NOMO-1 treated with dmso at 0.1 percent for 144 hours (cell line): Measurements from ENCODE around the gene SAMD14.

Experiments used
- DNase-seq: peaks from one replicate; lab custom pipeline; 2025; ENCODE audit not compliant: unreplicated experiment; lab: John Stamatoyannopoulos, UW

SAMD14 gene

GRCh38 chr17:50133769-50134099 is 3.8 kb upstream of the SAMD14 start:
- no peak for DNase-seq

DNA sequence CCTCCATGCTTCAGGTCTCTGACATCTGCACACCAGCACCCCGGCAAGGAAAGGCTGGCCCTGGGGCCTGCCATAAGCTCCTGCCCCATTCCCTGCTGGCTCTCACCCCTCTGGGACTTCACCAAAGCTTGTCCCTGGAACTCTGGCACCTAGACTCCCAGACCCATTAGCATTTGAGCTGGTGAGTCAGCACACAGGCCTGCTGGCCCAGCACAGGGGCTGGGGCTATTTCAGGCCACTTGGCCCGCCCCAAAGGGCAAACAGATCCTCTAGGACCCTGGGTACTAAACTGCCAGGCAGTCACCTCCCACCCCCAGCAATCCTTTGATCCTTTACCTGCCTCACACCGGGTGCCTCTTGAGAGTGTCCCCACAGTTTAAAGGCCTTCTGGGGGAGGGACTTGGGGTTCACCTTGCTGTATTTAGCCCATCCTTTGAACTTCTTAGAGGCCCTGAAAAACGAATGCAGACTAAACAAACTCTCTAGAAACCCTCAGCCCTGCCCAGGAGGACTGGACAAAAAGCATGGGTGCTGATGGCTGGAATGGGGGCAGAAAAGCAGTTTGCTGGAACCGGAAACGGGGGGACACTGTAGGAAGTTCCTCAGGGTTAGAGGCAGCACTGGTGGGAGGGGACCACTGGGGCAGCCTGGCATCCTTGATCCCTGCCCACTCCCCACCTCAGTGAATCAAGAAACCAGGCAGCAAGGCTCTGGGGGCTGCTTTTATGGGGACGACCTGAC is 3.2 kb upstream of the SAMD14 start:
- no peak for DNase-seq

DNA sequence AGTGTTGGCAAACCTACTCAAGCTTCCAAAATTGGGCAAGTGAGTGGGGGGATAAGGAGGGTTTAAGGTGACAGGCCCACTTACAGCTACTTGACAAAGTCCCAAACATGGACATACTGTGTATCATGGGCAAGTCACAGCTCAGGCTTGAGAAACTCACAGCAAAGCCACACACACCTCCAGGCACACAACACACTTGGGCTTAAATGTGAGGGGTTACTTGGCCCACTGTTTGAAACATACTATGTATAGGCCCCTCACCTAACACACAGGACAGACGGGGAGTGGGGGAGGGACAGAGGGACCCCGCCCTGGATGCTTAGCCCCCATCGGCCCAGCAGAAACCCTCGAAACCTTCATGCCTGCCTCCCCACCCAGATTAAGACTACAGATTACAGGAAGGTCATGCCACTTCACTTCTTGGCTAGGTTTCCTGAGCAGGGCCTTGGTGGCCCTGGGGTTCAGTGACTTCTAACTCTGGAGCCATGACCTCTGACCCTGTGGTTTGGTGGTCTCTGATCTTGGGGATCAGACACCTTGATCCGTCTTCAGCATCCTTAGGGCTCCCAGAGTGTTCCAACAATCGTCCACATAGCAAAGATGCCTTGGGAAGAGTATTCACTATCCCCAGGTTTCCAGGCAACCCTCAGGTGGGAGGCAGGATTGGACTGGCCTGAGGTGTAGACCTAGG is 2.3 kb upstream of the SAMD14 start:
- DNase-seq = no peak

DNA sequence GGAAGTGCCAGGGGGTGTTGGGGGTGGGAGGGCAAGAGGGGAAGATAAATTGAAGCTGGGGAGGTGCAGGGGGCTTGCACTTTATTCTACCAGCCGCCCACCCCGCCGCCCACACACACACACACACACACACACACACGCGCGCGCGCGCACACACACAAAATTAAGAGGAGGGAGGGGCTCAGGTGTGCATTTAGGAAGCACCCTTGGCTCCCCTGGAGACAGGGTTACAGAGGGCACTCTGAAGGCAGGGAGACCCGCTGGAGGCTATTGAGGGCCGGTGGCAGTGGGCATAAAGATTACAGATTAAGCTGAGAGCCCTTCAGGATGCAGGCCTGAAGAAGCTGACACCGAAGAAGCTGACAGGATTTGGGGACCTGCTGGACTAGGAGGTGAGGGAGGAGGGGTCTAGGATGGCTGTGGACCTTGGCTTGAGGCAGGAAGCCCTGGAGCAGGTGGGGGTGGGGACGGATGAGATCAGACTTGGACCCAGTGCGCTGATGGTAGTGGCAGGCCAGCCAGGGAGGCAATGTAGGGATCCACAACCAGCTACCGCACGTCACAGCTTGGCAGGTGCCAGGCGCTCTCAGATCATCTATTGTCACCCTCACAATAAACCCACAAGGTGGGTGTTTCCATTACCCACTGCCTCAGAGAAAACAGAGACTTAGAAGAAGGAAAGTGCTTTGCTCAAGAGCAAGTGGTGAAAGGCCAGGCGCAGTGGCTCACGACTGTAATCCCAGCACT is 772 bp upstream of the SAMD14 start:
- no peak for DNase-seq

DNA sequence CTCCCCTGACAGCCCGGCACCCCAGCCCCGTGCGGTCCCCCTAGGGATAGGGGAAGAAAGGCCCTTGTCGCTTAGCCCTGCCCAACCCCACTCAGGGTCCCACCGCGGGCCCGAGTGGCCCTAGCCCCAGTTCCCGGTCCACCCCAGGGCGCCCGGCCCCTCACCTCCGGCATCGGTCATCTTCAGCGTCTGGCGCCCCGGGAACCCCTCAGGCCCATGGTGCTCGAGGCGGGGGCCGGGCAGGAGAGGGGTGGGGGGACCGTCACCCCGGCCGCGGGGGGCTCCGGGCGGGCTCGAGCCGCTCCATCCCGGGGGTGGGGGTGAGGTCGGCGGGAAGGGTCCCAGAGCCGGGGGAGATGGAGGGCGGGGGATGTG is 620 bp downstream of the SAMD14 start:
- DNase-seq = no peak

GRCh38 chr17:50128441-50129352 is 1.3 kb downstream of the SAMD14 start:
- DNase-seq = no peak

- DNase-seq = peak; percentile 39
Measured at GRCh38 chr17:50127697-50128361, 2.1 kb downstream of the SAMD14 start.

DNA sequence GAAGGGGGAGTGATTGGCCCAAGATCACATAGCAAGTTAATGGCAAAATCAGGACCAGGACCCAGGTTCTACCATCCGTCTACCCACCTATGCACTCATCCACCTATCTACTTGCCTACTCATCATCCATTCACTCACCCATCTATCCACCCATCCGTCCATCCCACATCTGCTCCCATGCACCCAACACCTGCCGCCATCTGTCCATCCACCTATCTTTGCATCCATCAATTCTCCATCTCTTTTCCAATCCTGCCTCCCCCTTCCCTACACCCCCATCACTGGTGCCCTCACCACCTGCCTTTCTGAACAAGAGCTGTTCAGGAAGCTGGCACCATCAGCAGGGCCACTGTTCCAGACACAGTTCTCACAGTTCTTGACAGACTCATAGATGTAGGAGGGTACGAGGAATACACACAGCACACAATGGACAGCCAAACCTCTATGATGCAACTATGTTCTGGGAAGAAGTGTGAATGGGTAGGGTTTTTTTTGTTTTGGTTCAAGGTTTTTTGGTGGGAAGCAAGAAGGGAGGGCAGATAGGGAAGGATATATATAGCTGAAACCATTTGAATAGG is 4.5 kb downstream of the SAMD14 start:
- DNase-seq = no peak

- no peak for DNase-seq
Measured at GRCh38 chr17:50123649-50124349, 6.2 kb downstream of the SAMD14 start.

- DNase-seq = no peak
Measured at GRCh38 chr17:50122945-50123344, 7.0 kb downstream of the SAMD14 start.

DNA sequence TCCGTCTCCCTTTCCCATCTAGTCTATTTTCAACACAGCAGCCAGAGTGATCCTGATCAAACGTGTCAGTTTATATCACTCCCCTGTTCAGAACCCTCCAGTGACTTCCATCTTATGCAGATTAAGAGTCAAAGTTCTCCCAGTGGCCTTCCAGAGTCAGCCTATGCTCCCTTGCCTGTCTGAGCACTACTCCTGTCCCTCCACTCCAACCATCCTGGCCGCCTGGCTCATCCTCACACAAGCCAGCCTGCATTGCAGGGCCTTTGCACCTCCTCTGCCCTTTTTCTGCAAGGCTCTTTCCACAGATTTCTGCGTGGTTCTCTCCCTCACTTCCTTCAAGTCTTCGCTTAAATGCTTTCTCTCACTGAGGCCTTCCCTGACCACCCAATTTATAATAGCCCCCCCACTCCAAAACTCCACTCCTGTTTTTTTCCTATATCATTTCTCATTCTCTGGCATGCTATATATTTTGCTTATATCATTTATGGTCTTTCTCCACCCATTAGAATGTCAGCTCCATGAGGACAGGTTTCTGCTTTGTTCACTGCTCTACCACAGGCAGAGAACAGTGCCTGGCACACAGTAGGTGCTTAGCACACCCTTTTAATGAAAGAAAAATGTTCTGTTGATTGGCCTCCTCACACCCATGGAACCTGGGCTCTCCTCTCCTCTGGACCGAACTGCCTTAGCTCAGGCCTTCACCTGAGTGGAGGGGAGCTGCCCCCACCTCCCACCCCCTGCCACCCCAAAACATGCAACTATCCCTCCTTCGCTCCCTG is 9.3 kb downstream of the SAMD14 start:
- DNase-seq = no peak

- no peak for DNase-seq
Measured at GRCh38 chr17:50118828-50119218, 11.1 kb downstream of the SAMD14 start.

- DNase-seq = no peak
Measured at GRCh38 chr17:50118076-50118827, 11.7 kb downstream of the SAMD14 start.

DNA sequence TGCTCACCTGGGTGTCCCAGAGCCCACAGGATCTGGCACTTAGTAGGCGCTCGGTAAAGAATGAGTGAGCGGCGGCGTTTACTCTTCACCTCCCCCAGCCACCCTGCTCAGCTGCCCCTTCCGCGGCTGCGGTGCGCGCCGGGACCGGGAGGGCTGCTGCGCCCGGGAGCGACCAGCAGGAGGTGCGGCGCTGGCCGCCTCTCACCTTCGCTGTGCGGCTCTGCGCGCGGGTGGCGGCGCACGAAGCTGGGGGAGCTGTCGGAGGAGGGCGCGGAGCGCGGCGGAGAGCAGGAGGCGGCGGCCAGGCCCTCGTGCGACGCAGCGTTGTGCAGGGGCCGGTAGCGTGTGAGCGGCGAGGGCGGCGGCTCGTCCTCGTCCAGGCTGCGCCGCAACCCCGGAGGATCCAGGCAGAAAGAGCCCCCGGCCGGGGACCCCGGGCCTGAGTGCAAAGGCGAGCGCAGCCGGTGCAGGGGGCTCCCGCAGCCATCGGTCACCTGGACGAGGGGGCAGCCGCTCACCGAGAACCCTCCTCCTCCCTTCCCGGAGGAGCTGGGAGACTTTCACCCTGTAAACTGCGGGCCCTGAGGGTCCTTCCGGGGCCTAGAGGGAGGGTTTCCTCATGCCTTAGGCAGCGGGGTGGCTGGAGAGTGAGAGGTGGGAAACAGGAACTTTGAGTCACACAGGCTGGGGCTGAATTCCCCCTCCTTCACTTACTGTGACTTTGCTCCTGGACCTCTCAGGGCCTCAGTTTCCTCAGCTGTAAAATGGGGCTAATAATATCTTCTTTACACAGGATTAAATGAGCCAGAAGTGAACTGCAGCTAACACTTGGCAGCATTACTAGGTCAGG is 12.5 kb downstream of the SAMD14 start:
- peak; percentile 57 for DNase-seq

GRCh38 chr17:50115756-50116155 is 14.2 kb downstream of the SAMD14 start:
- no peak for DNase-seq

DNA sequence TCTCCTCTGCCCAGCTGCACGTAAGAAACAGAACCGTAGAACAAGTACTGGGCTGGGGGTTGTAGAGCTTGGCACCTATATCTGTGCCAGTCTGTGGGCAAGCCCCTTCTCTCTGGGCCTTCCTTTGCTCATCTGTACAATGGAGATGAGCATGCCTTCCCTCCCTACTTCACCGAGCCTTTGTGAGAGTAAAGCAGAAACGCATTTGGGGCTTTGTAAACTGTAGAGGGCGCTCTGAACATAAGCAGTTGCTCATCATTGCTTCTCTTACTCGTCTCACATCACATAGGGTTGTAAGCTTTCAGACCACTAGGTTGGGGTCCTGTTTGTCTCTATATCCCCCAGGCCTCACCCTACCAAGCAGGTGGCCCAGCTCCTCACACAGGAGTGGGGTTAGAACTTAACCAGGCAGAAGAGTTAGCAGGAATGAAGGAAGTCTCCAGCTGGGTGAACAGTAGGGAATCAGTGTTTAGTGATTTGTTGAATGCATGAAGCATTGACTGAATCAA is 15.1 kb downstream of the SAMD14 start:
- peak; percentile 54 for DNase-seq

DNA sequence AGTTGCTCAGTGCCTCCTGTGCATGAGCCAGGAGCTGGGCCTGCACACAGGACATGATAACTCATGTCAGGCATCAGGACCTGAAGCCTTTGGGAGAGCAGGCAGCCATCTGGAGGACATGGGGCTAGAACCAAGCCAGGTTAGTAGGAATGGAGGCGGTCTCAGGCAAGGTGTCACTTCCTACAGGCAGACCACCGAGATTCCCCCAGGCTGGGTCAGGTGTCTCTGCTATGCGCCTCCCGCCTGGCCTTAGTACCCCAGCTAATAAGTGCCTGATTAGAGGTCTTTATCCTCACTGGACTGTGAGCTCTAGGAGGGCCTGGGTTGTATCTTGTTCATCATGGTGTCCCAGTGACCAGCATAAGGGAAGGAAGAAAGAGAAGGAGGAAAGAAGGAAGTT is 15.6 kb downstream of the SAMD14 start:
- DNase-seq = no peak
